ENCODE measurements around the gene SSNA1. TPM values are rescaled to one million over a fixed set of nuclear protein-coding genes. Genes with fewer than 3 reads are reported as not detected.

Gene SSNA1
- total and polyA plus RNA-seq, 9 of the 15 experiments (the other 6 are each of a cell fraction or from before 2014, with no cell fraction given), result 1.9 to 130 (median 57.1) TPM

DNA sequence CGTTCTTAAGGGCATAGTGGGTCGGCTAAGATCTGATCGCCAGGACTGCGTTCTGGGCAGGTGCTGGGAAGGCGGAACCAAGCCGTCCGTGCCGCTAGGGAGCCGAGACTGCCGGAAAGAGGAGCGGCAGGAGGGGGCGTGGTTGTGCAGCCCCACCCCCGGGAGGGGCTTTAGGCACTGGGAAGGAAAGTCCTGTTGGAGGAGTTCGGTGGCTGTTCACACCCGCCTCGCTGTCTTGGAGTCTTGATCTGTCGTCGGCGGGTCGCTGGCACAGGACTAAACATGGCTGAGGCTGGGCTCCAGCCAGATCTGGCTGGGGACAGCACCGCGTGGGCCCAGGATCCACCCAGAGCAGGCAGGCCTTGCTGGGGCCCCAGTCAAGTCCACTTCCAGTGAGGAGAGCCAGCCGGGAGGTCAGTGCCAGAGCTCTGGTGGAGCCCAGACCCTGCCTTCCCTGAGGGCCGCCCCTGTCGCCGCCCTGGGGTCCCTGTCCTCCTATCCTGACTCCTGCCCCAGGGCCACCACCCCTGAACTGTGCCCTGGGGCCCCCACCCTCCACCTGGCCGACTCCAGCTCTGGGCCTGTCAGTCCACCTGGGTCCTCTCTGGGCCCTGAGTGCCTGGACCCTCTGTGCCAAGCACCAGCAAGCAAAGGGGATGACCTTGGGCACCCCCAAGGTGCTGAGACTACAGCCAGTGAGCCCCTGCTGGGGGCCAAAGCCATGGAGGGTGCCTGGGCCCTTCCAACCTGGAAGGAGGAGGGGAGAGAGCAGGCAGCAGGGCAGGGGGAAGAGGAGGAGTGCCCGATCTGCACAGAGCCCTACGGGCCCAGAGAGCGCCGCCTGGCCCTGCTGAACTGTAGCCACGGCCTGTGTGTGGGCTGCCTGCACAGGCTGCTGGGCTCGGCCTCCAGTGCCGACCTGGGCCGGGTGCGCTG is 29.1 kb downstream of the SSNA1 start (continued):
- TF ChIP-seq XRCC4 (IDR thresholded peaks at IDR 0.05; ENCODE audit: extremely low read depth, insufficient read depth, insufficient read length) (no peak), PPARD (CRISPR knock-in tag; IDR thresholded peaks at IDR 0.05) (no peak), ELK3 (CRISPR knock-in tag; IDR thresholded peaks at IDR 0.05) (no peak), CTCFL (IDR thresholded peaks at IDR 0.05; ENCODE audit: borderline replicate concordance, insufficient read depth, low read depth, low read length, poor library complexity, severe bottlenecking) (no peak), RB1 (IDR thresholded peaks at IDR 0.05; ENCODE audit: low read depth) (0 out of 2 replicates have a peak, but pooled peaks have one; percentile 21), STAT6 (CRISPR knock-in tag; IDR thresholded peaks at IDR 0.05) (no peak), CEBPG (CRISPR knock-in tag; IDR thresholded peaks at IDR 0.05) (no peak), CEBPG (tag; conservative IDR thresholded peaks at IDR 0.05 in 1 of 2, IDR thresholded peaks at IDR 0.05 in 1 of 2) (no peak), POLR2B (IDR thresholded peaks at IDR 0.05; ENCODE audit: low read depth, partially characterized antibody) (peak; percentile 66), NCOA4 (IDR thresholded peaks at IDR 0.05; ENCODE audit: partially characterized antibody) (no peak), BHLHE40 (IDR thresholded peaks at IDR 0.05; ENCODE audit: low read length) (peak; percentile 83), ZNF140 (CRISPR knock-in tag; IDR thresholded peaks at IDR 0.05) (no peak), ATF2 (CRISPR knock-in tag; IDR thresholded peaks at IDR 0.05) (no peak), ERF (CRISPR knock-in tag; IDR thresholded peaks at IDR 0.05) (no peak), ZNF699 (CRISPR knock-in tag; IDR thresholded peaks at IDR 0.05; ENCODE audit: insufficient replicate concordance) (no peak), IRF9 (tag; IDR thresholded peaks at IDR 0.05) (no peak)
- TF ChIP-seq, protein P1, sequence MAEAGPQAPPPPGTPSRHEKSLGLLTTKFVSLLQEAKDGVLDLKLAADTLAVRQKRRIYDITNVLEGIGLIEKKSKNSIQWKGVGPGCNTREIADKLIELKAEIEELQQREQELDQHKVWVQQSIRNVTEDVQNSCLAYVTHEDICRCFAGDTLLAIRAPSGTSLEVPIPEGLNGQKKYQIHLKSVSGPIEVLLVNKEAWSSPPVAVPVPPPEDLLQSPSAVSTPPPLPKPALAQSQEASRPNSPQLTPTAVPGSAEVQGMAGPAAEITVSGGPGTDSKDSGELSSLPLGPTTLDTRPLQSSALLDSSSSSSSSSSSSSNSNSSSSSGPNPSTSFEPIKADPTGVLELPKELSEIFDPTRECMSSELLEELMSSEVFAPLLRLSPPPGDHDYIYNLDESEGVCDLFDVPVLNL (CRISPR knock-in tag; IDR thresholded peaks at IDR 0.05; ENCODE audit: low read depth), result no peak
